DND-41 (cell line): ENCODE measurements around the gene GRIK3.

Source experiments
- CTCF ChIP-seq: IDR thresholded peaks from 2 replicates; pipeline ENCODE4 v1.5.1; 2012; ENCODE audit warnings: borderline replicate concordance, low read length, moderate library complexity, mild to moderate bottlenecking; ENCODE audit not compliant: poor library complexity, severe bottlenecking; ENCODE audit errors: extremely low read depth
- EZH2 ChIP-seq: IDR thresholded peaks from 3 replicates; pipeline ENCODE4 v1.6.1; 2012; ENCODE audit warnings: borderline replicate concordance, low read depth, mild to moderate bottlenecking, moderate library complexity, low read length, inconsistent platforms; ENCODE audit not compliant: severe bottlenecking

GRCh38 chr1:36783475-36783874 lies 250.8 kb downstream of the GRIK3 start:
- no peak for TF ChIP-seq CTCF
- TF ChIP-seq EZH2 = no peak
